Measurements from ENCODE around the gene STK32C. TPM values are rescaled to one million over a fixed set of nuclear protein-coding genes. Genes with fewer than 3 reads are reported as not detected.
A peak's percentile ranks its signal among the peaks of the same experiment; 100 is the strongest.

The STK32C gene
- total RNA-seq, 4 donors from 2014 or later = 3.7 to 13.9 (median 6.7) TPM

DNA sequence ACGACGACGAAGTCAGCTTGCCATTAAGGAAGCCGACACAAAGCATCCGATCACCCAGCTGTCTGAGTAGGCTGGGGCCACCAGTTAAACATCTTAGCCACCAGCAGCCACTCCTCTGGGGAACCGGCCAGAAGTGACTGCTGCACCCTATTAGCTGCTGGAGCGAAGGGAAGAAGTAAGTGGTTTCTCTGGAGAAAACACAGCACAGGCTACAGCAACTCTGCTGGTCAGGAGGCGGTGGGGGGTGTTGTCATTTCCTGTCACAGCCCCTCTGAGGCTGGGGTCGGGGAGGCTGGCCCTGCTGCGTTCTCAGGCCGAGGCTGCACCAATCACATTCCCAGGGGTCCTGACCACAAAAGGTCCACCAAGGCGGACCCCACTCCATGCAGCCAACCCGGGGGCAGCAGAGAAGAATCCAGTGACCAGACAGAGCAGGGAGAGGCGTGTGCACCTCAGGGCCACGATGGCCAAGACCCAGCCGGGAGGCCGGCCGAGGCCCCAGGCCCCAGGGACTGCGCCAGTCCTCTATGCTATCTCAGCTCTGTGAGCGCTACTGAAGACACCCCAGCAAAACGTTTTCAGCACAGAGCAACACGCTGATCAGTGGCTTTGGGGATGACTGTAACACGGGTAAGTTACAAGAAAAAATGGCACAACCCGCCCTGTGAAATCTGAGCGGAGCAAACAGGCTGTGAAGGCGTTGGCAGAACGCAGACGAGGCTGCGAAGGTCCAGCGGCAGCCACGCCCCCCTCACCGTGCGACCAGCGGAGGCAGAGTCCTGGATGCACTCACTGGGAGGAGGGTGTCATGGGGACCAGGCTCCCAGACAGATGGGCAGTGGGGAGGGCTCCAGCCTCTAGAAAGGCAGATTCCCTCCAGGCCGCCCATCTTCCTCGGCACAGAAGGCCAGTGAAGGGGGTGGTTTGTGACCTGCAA, 24.8 kb downstream of the STK32C start:
- intact Hi-C loops (cut with DNase I; ENCODE audit: low total_unique reads) = no loop called here
- H3K36me3 ChIP-seq = no peaks in the 10 kb centered on the region
- in situ Hi-C loops (cut with MboI; ENCODE audit: low sequenced_read_pairs in 4 of 4) = no loop called here
- H3K9me3 ChIP-seq = no peaks in the 10 kb centered on the region
- ATAC-seq (peak; percentile 75 to 85), DNase-seq (peak; percentile 10 to 28)
- H3K4me3 ChIP-seq = no peak overlapping the region
- H3K27ac ChIP-seq = no peak overlapping the region
- TF ChIP-seq POLR2A (IDR thresholded peaks at IDR 0.05) = no peak
- TF ChIP-seq CTCF (IDR thresholded peaks at IDR 0.05 in 4 of 5, conservative IDR thresholded peaks at IDR 0.05 in 1 of 5) = no peak
- H3K27me3 ChIP-seq = peaks cover 27 to 43% (median 35%) of the 10 kb centered on the region in 3 donors
- H3K4me1 ChIP-seq = peaks cover 0 to 2% of the 10 kb centered on the region in 2 donors

GRCh38 chr10:132281915-132282666, 25.7 kb downstream of the STK32C start:
- intact Hi-C loops (cut with DNase I; ENCODE audit: low total_unique reads) = no loop called here
- no peaks in the 10 kb centered on the region for H3K36me3 ChIP-seq
- H3K4me1 ChIP-seq = peaks cover 0 to 2% of the 10 kb centered on the region in 2 donors
- peak; percentile 47 to 58 for ATAC-seq
- H3K9me3 ChIP-seq = no peaks in the 10 kb centered on the region
- peaks cover 27 to 43% (median 35%) of the 10 kb centered on the region in 3 donors for H3K27me3 ChIP-seq
- H3K4me3 ChIP-seq = no peak overlapping the region
- TF ChIP-seq CTCF (IDR thresholded peaks at IDR 0.05 in 4 of 5, conservative IDR thresholded peaks at IDR 0.05 in 1 of 5) (no peak), POLR2A (IDR thresholded peaks at IDR 0.05) (no peak)
- in situ Hi-C loops (cut with MboI; ENCODE audit: low sequenced_read_pairs in 4 of 4) = no loop called here
- DNase-seq = peak in 1 of 2 donors; percentile 23
- H3K27ac ChIP-seq = no peak overlapping the region

DNA sequence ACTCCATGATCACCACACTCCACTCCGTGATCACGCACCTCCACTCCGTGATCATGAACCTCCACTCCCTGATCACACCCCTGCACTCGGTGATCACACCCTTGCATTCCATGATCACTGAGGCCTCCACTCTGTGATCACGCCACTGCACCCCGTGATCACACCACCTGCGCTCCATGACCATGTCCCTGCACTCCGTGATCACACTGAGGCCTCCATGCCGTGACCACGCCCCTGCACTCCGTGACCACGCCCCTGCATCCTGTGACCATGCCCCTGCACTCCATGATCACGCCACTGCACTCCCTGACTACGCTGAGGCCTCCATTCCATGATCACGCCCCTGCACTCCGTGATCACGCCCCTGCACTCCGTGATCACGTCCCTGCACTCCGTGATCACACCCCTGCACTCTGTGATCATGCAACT, 27.1 kb downstream of the STK32C start:
- ATAC-seq (no peak), DNase-seq (no peak)
- Histone ChIP-seq H3K4me1 (peaks cover 0 to 2% of the 10 kb centered on the region in 2 donors), H3K4me3 (no peak overlapping the region), H3K27me3 (peaks cover 25 to 38% (median 27%) of the 10 kb centered on the region in 3 donors), H3K36me3 (no peaks in the 10 kb centered on the region), H3K9me3 (no peaks in the 10 kb centered on the region), H3K27ac (no peak overlapping the region)
- TF ChIP-seq POLR2A (IDR thresholded peaks at IDR 0.05) = no peak
- TF ChIP-seq CTCF (IDR thresholded peaks at IDR 0.05 in 4 of 5, conservative IDR thresholded peaks at IDR 0.05 in 1 of 5) = no peak
- in situ Hi-C loops (cut with MboI; ENCODE audit: low sequenced_read_pairs in 4 of 4) (no loop called here), intact Hi-C loops (cut with DNase I; ENCODE audit: low total_unique reads) (no loop called here)

DNA sequence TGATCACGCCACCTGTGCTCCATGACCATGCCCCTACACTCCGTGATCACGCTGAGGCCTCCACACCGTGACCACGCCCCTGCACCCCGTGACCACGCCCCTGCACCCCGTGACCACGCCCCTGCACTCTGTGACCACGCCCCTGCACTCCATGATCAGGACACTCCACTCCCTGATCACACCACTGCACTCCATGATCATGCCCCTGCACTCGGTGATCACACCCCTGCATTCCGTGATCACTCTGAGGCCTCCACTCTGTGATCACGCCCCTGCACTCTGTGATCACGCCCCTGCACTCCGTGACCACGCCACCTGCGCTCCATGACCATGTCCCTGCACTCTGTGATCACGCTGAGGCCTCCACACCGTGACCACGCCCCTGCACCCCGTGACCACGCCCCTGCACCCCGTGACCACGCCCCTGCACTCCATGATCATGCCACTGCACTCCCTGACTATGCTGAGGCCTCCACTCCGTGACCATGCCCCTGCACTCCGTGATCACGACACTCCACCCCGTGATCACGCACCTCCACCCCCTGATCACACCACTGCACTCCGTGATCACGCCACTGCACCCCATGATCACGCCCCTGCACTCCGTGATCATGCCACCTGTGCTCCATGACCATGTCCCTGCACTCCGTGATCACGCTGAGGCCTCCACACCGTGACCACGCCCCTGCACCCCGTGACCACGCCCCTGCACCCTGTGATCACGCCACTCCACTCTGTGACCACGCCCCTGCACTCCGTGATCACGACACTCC, 27.7 kb downstream of the STK32C start:
- ATAC-seq (no peak), DNase-seq (no peak)
- no peak for TF ChIP-seq CTCF (IDR thresholded peaks at IDR 0.05 in 4 of 5, conservative IDR thresholded peaks at IDR 0.05 in 1 of 5)
- TF ChIP-seq POLR2A (IDR thresholded peaks at IDR 0.05) = no peak
- H3K36me3 ChIP-seq = no peaks in the 10 kb centered on the region
- in situ Hi-C loops (cut with MboI; ENCODE audit: low sequenced_read_pairs in 4 of 4) (no loop called here), intact Hi-C loops (cut with DNase I; ENCODE audit: low total_unique reads) (no loop called here)
- H3K9me3 ChIP-seq = no peaks in the 10 kb centered on the region
- peaks cover 0 to 2% of the 10 kb centered on the region in 2 donors for H3K4me1 ChIP-seq
- H3K27ac ChIP-seq = no peak overlapping the region
- H3K4me3 ChIP-seq = no peak overlapping the region
- H3K27me3 ChIP-seq = peaks cover 22 to 34% (median 25%) of the 10 kb centered on the region in 3 donors

All from gastrocnemius medialis (tissue), 4 donors.